ENCODE measurements around the gene LDHD. TPM values are rescaled to one million over a fixed set of nuclear protein-coding genes. Genes with fewer than 3 reads are reported as not detected.
A peak's percentile ranks its signal among the peaks of the same experiment; 100 is the strongest.

Gene LDHD
- 10 to 100 TPM in 2 of 4 donors, 1 to 10 TPM in 2; 8.7 to 33.8 (median 19.5) TPM for polyA plus RNA-seq
- long read RNA-seq, donor 1 = 0 reads
- long read RNA-seq, donor 2 = 0 reads
- long read RNA-seq, donor 3 = 0 reads
- long read RNA-seq, donor 4 = 0 reads
- long read RNA-seq, donor 5 = 0 reads
- long read RNA-seq, donor 6 = 0 reads
- long read RNA-seq, donor 7, transcript LDHD-202 (11 exons, 1,966 nt) = major isoform, 9 of 10 reads
- long read RNA-seq, donor 7, partial matches to known transcripts = 0 of 10 reads
- long read RNA-seq, donor 7, other reads (novel, unspliced or antisense) = 0 of 10 reads
- long read RNA-seq, donor 8 = 0 reads
- long read RNA-seq, donor 9 = 0 reads
- long read RNA-seq, donor 10 = 0 reads

GRCh38 chr16:75116081-75116910 lies at the start of gene LDHD:
TSS of gene LDHD (minus strand) at chr16:75116780. CDS start at chr16:75116720, 60 bp downstream.
- Histone ChIP-seq H3K4me1 (ENCODE audit: control insufficient read depth in 3 of 3, insufficient read depth in 2 of 3, low read depth in 1 of 3, low read length in 2 of 3) (peaks cover 0 to 11% (median 3%) of the 10 kb centered on the region in 3 donors), H3K36me3 (ENCODE audit: control insufficient read depth in 3 of 3, insufficient read depth in 2 of 3, low read depth in 1 of 3, low read length in 3 of 3) (peaks cover 0 to 3% (median 0%) of the 10 kb centered on the region in 3 donors), H3K27ac (ENCODE audit: low read depth in 1 of 3, low read length in 2 of 3) (peak within 1 kb of the TSS in 1 of 3 donors; percentile 74), H3K27me3 (ENCODE audit: control insufficient read depth in 3 of 3, insufficient read depth in 3 of 3, low read length in 3 of 3) (no peaks in the 10 kb centered on the region), H3K9me3 (ENCODE audit: control insufficient read depth in 2 of 2, insufficient read depth in 1 of 2, low read depth in 1 of 2, low read length in 1 of 2) (peaks cover 0 to 7% of the 10 kb centered on the region in 2 donors), H3K4me3 (ENCODE audit: low read depth in 1 of 3, low read length in 3 of 3) (peak within 1 kb of the TSS; percentile 27 to 52 (median 31))
- peak; percentile 60 to 79 for DNase-seq
- no peak for FAIRE-seq
- 52 to 66% (median 60%) methylated on average over 15 of the region's 15 CpGs for WGBS, 3 donors

- 90 to 96% (median 92%) methylated on average over 1 of the region's 1 CpG for WGBS, 3 donors
- FAIRE-seq = no peak
- peaks cover 2 to 30% (median 2%) of the 10 kb centered on the region in 3 donors for H3K36me3 ChIP-seq (ENCODE audit: control insufficient read depth in 3 of 3, insufficient read depth in 2 of 3, low read depth in 1 of 3, low read length in 3 of 3)
These were observed 43.8 kb upstream of the LDHD start for GRCh38 chr16:75160386-75160785.

GRCh38 chr16:75152635-75153034 lies 36.1 kb upstream of the LDHD start:
- Histone ChIP-seq H3K36me3 (ENCODE audit: control insufficient read depth in 3 of 3, insufficient read depth in 2 of 3, low read depth in 1 of 3, low read length in 3 of 3) (peaks cover 0 to 16% (median 0%) of the 10 kb centered on the region in 3 donors), H3K4me1 (ENCODE audit: control insufficient read depth in 3 of 3, insufficient read depth in 2 of 3, low read depth in 1 of 3, low read length in 2 of 3) (no peaks in the 10 kb centered on the region), H3K4me3 (ENCODE audit: low read depth in 1 of 3, low read length in 3 of 3) (no peak overlapping the region), H3K27me3 (ENCODE audit: control insufficient read depth in 3 of 3, insufficient read depth in 3 of 3, low read length in 3 of 3) (no peaks in the 10 kb centered on the region), H3K9me3 (ENCODE audit: control insufficient read depth in 2 of 2, insufficient read depth in 1 of 2, low read depth in 1 of 2, low read length in 1 of 2) (peaks cover 0 to 10% of the 10 kb centered on the region in 2 donors), H3K27ac (ENCODE audit: low read depth in 1 of 3, low read length in 2 of 3) (no peak overlapping the region)
- FAIRE-seq = no peak
- no peak for DNase-seq

More at GRCh38 chr16:75160386-75160785, 43.8 kb upstream of the LDHD start:
- no peak overlapping the region for H3K4me3 ChIP-seq (ENCODE audit: low read depth in 1 of 3, low read length in 3 of 3)
- H3K4me1 ChIP-seq (ENCODE audit: control insufficient read depth in 3 of 3, insufficient read depth in 2 of 3, low read depth in 1 of 3, low read length in 2 of 3) = no peaks in the 10 kb centered on the region
- H3K9me3 ChIP-seq (ENCODE audit: control insufficient read depth in 2 of 2, insufficient read depth in 1 of 2, low read depth in 1 of 2, low read length in 1 of 2) = peaks cover 0 to 14% of the 10 kb centered on the region in 2 donors
- H3K27me3 ChIP-seq (ENCODE audit: control insufficient read depth in 3 of 3, insufficient read depth in 3 of 3, low read length in 3 of 3) = no peaks in the 10 kb centered on the region
- DNase-seq = no peak
- no peak overlapping the region for H3K27ac ChIP-seq (ENCODE audit: low read depth in 1 of 3, low read length in 2 of 3)

GRCh38 chr16:75151798-75152197 lies 35.2 kb upstream of the LDHD start:
- DNase-seq = no peak
- H3K27me3 ChIP-seq (ENCODE audit: control insufficient read depth in 3 of 3, insufficient read depth in 3 of 3, low read length in 3 of 3) = no peaks in the 10 kb centered on the region
- H3K36me3 ChIP-seq (ENCODE audit: control insufficient read depth in 3 of 3, insufficient read depth in 2 of 3, low read depth in 1 of 3, low read length in 3 of 3) = peaks cover 0 to 16% (median 0%) of the 10 kb centered on the region in 3 donors
- peaks cover 0 to 10% of the 10 kb centered on the region in 2 donors for H3K9me3 ChIP-seq (ENCODE audit: control insufficient read depth in 2 of 2, insufficient read depth in 1 of 2, low read depth in 1 of 2, low read length in 1 of 2)
- H3K27ac ChIP-seq (ENCODE audit: low read depth in 1 of 3, low read length in 2 of 3) = no peak overlapping the region
- 45 to 70% (median 49%) methylated on average over 2 of the region's 2 CpGs for WGBS, 3 donors
- H3K4me3 ChIP-seq (ENCODE audit: low read depth in 1 of 3, low read length in 3 of 3) = no peak overlapping the region
- no peak for FAIRE-seq
- no peaks in the 10 kb centered on the region for H3K4me1 ChIP-seq (ENCODE audit: control insufficient read depth in 3 of 3, insufficient read depth in 2 of 3, low read depth in 1 of 3, low read length in 2 of 3)

- peak; percentile 93 to 96 for DNase-seq
- Histone ChIP-seq H3K4me1 (ENCODE audit: control insufficient read depth in 3 of 3, insufficient read depth in 2 of 3, low read depth in 1 of 3, low read length in 2 of 3) (no peaks in the 10 kb centered on the region), H3K27me3 (ENCODE audit: control insufficient read depth in 3 of 3, insufficient read depth in 3 of 3, low read length in 3 of 3) (no peaks in the 10 kb centered on the region), H3K27ac (ENCODE audit: low read depth in 1 of 3, low read length in 2 of 3) (peak within 1 kb of the TSS; percentile 74 to 98 (median 93)), H3K4me3 (ENCODE audit: low read depth in 1 of 3, low read length in 3 of 3) (peak within 1 kb of the TSS; percentile 68 to 99 (median 91)), H3K9me3 (ENCODE audit: control insufficient read depth in 2 of 2, insufficient read depth in 1 of 2, low read depth in 1 of 2, low read length in 1 of 2) (peaks cover 0 to 19% of the 10 kb centered on the region in 2 donors), H3K36me3 (ENCODE audit: control insufficient read depth in 3 of 3, insufficient read depth in 2 of 3, low read depth in 1 of 3, low read length in 3 of 3) (peaks cover 0 to 8% (median 0%) of the 10 kb centered on the region in 3 donors)
- no peak for FAIRE-seq
- WGBS, 3 donors = 0 to 1% (median 0%) methylated on average over 62 to 93 of the region's 93 CpGs
These were observed 32.0 kb upstream of the LDHD start, which contains the start of gene ZFP1 for GRCh38 chr16:75148311-75149195. TSS of gene ZFP1 (plus strand) at chr16:75148524. CDS start at chr16:75152952, 4,428 bp downstream.

- H3K4me3 ChIP-seq (ENCODE audit: low read depth in 1 of 3, low read length in 3 of 3) = peak overlapping the region in 2 of 3 donors; percentile 91 to 99
- H3K36me3 ChIP-seq (ENCODE audit: control insufficient read depth in 3 of 3, insufficient read depth in 2 of 3, low read depth in 1 of 3, low read length in 3 of 3) = peaks cover 0 to 8% (median 0%) of the 10 kb centered on the region in 3 donors
- H3K27ac ChIP-seq (ENCODE audit: low read depth in 1 of 3, low read length in 2 of 3) = peak overlapping the region in 1 of 3 donors; percentile 93
- H3K9me3 ChIP-seq (ENCODE audit: control insufficient read depth in 2 of 2, insufficient read depth in 1 of 2, low read depth in 1 of 2, low read length in 1 of 2) = peaks cover 0 to 19% of the 10 kb centered on the region in 2 donors
- no peaks in the 10 kb centered on the region for H3K27me3 ChIP-seq (ENCODE audit: control insufficient read depth in 3 of 3, insufficient read depth in 3 of 3, low read length in 3 of 3)
- DNase-seq (no peak), FAIRE-seq (no peak)
- WGBS, 3 donors = 22 to 49% (median 37%) methylated on average over 3 of the region's 3 CpGs
- no peaks in the 10 kb centered on the region for H3K4me1 ChIP-seq (ENCODE audit: control insufficient read depth in 3 of 3, insufficient read depth in 2 of 3, low read depth in 1 of 3, low read length in 2 of 3)
These were observed 31.4 kb upstream of the LDHD start for GRCh38 chr16:75147968-75148310.

GRCh38 chr16:75143941-75144340 lies 27.4 kb upstream of the LDHD start:
- Histone ChIP-seq H3K4me1 (ENCODE audit: control insufficient read depth in 3 of 3, insufficient read depth in 2 of 3, low read depth in 1 of 3, low read length in 2 of 3) (no peaks in the 10 kb centered on the region), H3K27me3 (ENCODE audit: control insufficient read depth in 3 of 3, insufficient read depth in 3 of 3, low read length in 3 of 3) (no peaks in the 10 kb centered on the region), H3K36me3 (ENCODE audit: control insufficient read depth in 3 of 3, insufficient read depth in 2 of 3, low read depth in 1 of 3, low read length in 3 of 3) (no peaks in the 10 kb centered on the region), H3K27ac (ENCODE audit: low read depth in 1 of 3, low read length in 2 of 3) (no peak overlapping the region), H3K4me3 (ENCODE audit: low read depth in 1 of 3, low read length in 3 of 3) (no peak overlapping the region), H3K9me3 (ENCODE audit: control insufficient read depth in 2 of 2, insufficient read depth in 1 of 2, low read depth in 1 of 2, low read length in 1 of 2) (peaks cover 0 to 10% of the 10 kb centered on the region in 2 donors)
- WGBS, 3 donors = 69 to 76% (median 73%) methylated on average over 6 of the region's 6 CpGs
- FAIRE-seq = no peak
- DNase-seq = no peak

GRCh38 chr16:75139498-75139897 lies 22.9 kb upstream of the LDHD start:
- Histone ChIP-seq H3K4me3 (ENCODE audit: low read depth in 1 of 3, low read length in 3 of 3) (no peak overlapping the region), H3K9me3 (ENCODE audit: control insufficient read depth in 2 of 2, insufficient read depth in 1 of 2, low read depth in 1 of 2, low read length in 1 of 2) (no peaks in the 10 kb centered on the region), H3K27me3 (ENCODE audit: control insufficient read depth in 3 of 3, insufficient read depth in 3 of 3, low read length in 3 of 3) (no peaks in the 10 kb centered on the region), H3K36me3 (ENCODE audit: control insufficient read depth in 3 of 3, insufficient read depth in 2 of 3, low read depth in 1 of 3, low read length in 3 of 3) (no peaks in the 10 kb centered on the region), H3K27ac (ENCODE audit: low read depth in 1 of 3, low read length in 2 of 3) (no peak overlapping the region), H3K4me1 (ENCODE audit: control insufficient read depth in 3 of 3, insufficient read depth in 2 of 3, low read depth in 1 of 3, low read length in 2 of 3) (no peaks in the 10 kb centered on the region)
- DNase-seq (no peak), FAIRE-seq (no peak)
- WGBS, 3 donors = 97% methylated on average over 5 of the region's 5 CpGs

All from small intestine (tissue), 16 donors.